ENCODE data around the gene GSAP.
"Not testable (repeated sequence)": the region's sequence is repeated elsewhere in the genome, so short reads cannot be mapped to it uniquely, and the experiment has no call there.

GSAP gene

GRCh38 chr7:77281780-77282478 is 134.2 kb downstream of the GSAP start:
- DNase-seq = no peak

- DNase-seq = no peak
These were observed 140.0 kb downstream of the GSAP start for GRCh38 chr7:77276120-77276519.

- not testable (repeated sequence) for DNase-seq
These were observed 140.5 kb downstream of the GSAP start for GRCh38 chr7:77275663-77276062.

- no peak for DNase-seq
These were observed 144.4 kb downstream of the GSAP start for GRCh38 chr7:77271766-77272165.

GRCh38 chr7:77270094-77270480 is 146.1 kb downstream of the GSAP start:
- DNase-seq = no peak

- no peak for DNase-seq
These were observed 146.6 kb downstream of the GSAP start for GRCh38 chr7:77269360-77270093.

- DNase-seq = no peak
These were observed 149.8 kb downstream of the GSAP start for GRCh38 chr7:77266291-77266794.

GRCh38 chr7:77265666-77266065 is 150.5 kb downstream of the GSAP start:
- DNase-seq = no peak

- no peak for DNase-seq
These were observed 153.8 kb downstream of the GSAP start for GRCh38 chr7:77262316-77262715.

Data from activated naive CD4-positive, alpha-beta T cell (primary cell).